H1 (cell line): ENCODE data around the gene PCYT1A. TPM values are rescaled to one million over a fixed set of nuclear protein-coding genes. Genes with fewer than 3 reads are reported as not detected.

Experiments used
- CTCF ChIA-PET: fragments of 300-600 bp; sonication (Branson Sonifier 250); formaldehyde crosslinking; loops from one replicate; lab custom pipeline; 2021; ENCODE audit not compliant: partially characterized antibody; lab: Charles Lee
- POLR2A ChIA-PET: fragments of 300-600 bp; sonication (Branson Sonifier 250); formaldehyde crosslinking; loops from one replicate; lab custom pipeline; 2021; ENCODE audit warnings: inconsistent platforms; ENCODE audit not compliant: partially characterized antibody; lab: Charles Lee
- DNase-seq, 2 experiments: peaks; one replicate each; pipeline versions ENCODE4 v3.0.0 to v3.0.0-alpha.2; 2010 to 2022; ENCODE audit warnings: low spot score in 2 of 2, low read depth in 1 of 2, mixed read lengths in 1 of 2
- FAIRE-seq: peaks from 2 replicates; lab custom pipeline; 2011; peaks lifted over from hg19 to GRCh38; lab: Jason Lieb, UNC
- H2AFZ ChIP-seq: 2 replicates; pipeline ENCODE4 v1.8.1; 2012; ENCODE audit warnings: low read length, inconsistent platforms
- H2AK5ac ChIP-seq: 2 replicates; pipeline ENCODE4 v1.6.1; 2013; ENCODE audit warnings: low read depth, low read length
- H2BK120ac ChIP-seq: replicated peaks from 2 replicates; pipeline ENCODE3; 2013; ENCODE audit warnings: low read depth, low read length, inconsistent platforms
- H2BK12ac ChIP-seq: 2 replicates; pipeline ENCODE4 v1.6.1; 2013; ENCODE audit warnings: low read depth, low read length
- H2BK15ac ChIP-seq: 2 replicates; pipeline ENCODE4 v1.6.1; 2013; ENCODE audit warnings: low read length
- H2BK20ac ChIP-seq: 2 replicates; pipeline ENCODE4 v1.6.1; 2013; ENCODE audit warnings: low read length
- H2BK5ac ChIP-seq: 2 replicates; pipeline ENCODE4 v1.6.1; 2013; ENCODE audit warnings: low read depth, low read length
- H3K14ac ChIP-seq: 2 replicates; pipeline ENCODE4 v1.6.1; 2013; ENCODE audit warnings: inconsistent platforms; ENCODE audit not compliant: insufficient read length
- H3K18ac ChIP-seq: 2 replicates; pipeline ENCODE4 v1.6.1; 2013; ENCODE audit warnings: low read length; ENCODE audit errors: extremely low read depth
- H3K23ac ChIP-seq: 2 replicates; pipeline ENCODE4 v1.6.1; 2013; ENCODE audit warnings: inconsistent platforms; ENCODE audit not compliant: insufficient read length
- H3K23me2 ChIP-seq: 2 replicates; pipeline ENCODE4 v1.6.1; 2013; ENCODE audit warnings: low read depth, low read length
- H3K27ac ChIP-seq: 2 replicates; pipeline ENCODE4 v1.6.1; 2011; ENCODE audit warnings: low read depth, low read length, inconsistent platforms
- H3K27me3 ChIP-seq, 4 experiments: replicated peaks in 1 of 4; 1 replicate in 1 of 4; 2 replicates in 3 of 4; pipeline versions ENCODE4 v1.6.1 to v1.8.1; 2011 to 2013; ENCODE audit warnings: low read length in 3 of 4, mild to moderate bottlenecking in 3 of 4, inconsistent platforms in 2 of 4, mixed read lengths in 2 of 4, moderate library complexity in 1 of 4; ENCODE audit not compliant: control insufficient read depth in 3 of 4, insufficient read depth in 3 of 4; ENCODE audit errors: extremely low read depth in 1 of 4
- H3K36me3 ChIP-seq, 4 experiments: 2 replicates each; pipeline versions ENCODE4 v1.6.1 to v1.8.1; 2011 to 2013; ENCODE audit warnings: mild to moderate bottlenecking in 4 of 4, low read length in 3 of 4, moderate library complexity in 2 of 4, control low read depth in 1 of 4, inconsistent platforms in 1 of 4; ENCODE audit not compliant: insufficient read depth in 4 of 4, control insufficient read depth in 2 of 4
- H3K4ac ChIP-seq: replicated peaks from 2 replicates; pipeline ENCODE3; 2013; ENCODE audit warnings: low read length, low read depth, mixed read lengths, inconsistent platforms; ENCODE audit not compliant: insufficient read length
- H3K4me1 ChIP-seq, 4 experiments: replicated peaks in 1 of 4; 1 replicate in 1 of 4; 2 replicates in 3 of 4; pipeline versions ENCODE4 v1.6.1 to v1.8.1; 2011 to 2013; ENCODE audit warnings: low read length in 3 of 4, inconsistent platforms in 2 of 4, mixed read lengths in 1 of 4; ENCODE audit not compliant: insufficient read depth in 4 of 4, control insufficient read depth in 3 of 4
- H3K4me2 ChIP-seq, 2 experiments: 2 replicates each; pipeline versions ENCODE4 v1.6.1 to v1.8.1; 2011 to 2013; ENCODE audit warnings: low read depth in 2 of 2, low read length in 2 of 2, control low read depth in 1 of 2, inconsistent platforms in 1 of 2, mild to moderate bottlenecking in 1 of 2; ENCODE audit not compliant: insufficient read depth in 1 of 2
- H3K4me3 ChIP-seq, 4 experiments: fragments of 200-600, 300-600 bp in 1 of 4; sonication (generic), shearing (Covaris generic), sonication (Bioruptor Twin) in 1 of 4; 2 replicates each; pipeline versions ENCODE4 v1.5.1 to v1.8.1; 2011 to 2016; ENCODE audit warnings: low read length in 4 of 4, low read depth in 3 of 4, control low read depth in 2 of 4, inconsistent platforms in 2 of 4, mild to moderate bottlenecking in 2 of 4, mixed read lengths in 1 of 4, moderate library complexity in 1 of 4; ENCODE audit not compliant: insufficient read depth in 2 of 4; ENCODE audit errors: extremely low read depth in 1 of 4
- H3K56ac ChIP-seq: replicated peaks from 2 replicates; pipeline ENCODE3; 2013; ENCODE audit warnings: low read depth, mild to moderate bottlenecking, mixed read lengths, low read length, inconsistent platforms; ENCODE audit not compliant: insufficient read length
- H3K79me1 ChIP-seq: 2 replicates; pipeline ENCODE4 v1.6.1; 2013; ENCODE audit warnings: low read depth, low read length, control low read depth
- H3K79me2 ChIP-seq, 2 experiments: 2 replicates each; pipeline versions ENCODE4 v1.6.1 to v1.8.1; 2012 to 2013; ENCODE audit warnings: low read length in 2 of 2, mild to moderate bottlenecking in 2 of 2, inconsistent platforms in 1 of 2; ENCODE audit not compliant: insufficient read depth in 2 of 2, control insufficient read depth in 1 of 2
- H3K9ac ChIP-seq, 4 experiments: replicated peaks in 1 of 4; 1 replicate in 1 of 4; 2 replicates in 3 of 4; pipeline versions ENCODE4 v1.6.1 to v1.8.1; 2011 to 2013; ENCODE audit warnings: low read depth in 3 of 4, low read length in 3 of 4, control low read depth in 2 of 4, mild to moderate bottlenecking in 2 of 4, moderate library complexity in 2 of 4, inconsistent platforms in 1 of 4; ENCODE audit errors: extremely low read depth in 1 of 4
- H3K9me3 ChIP-seq, 2 experiments: 2 replicates each; pipeline versions ENCODE4 v1.6.1 to v1.8.1; 2012 to 2013; ENCODE audit warnings: mild to moderate bottlenecking in 2 of 2, moderate library complexity in 2 of 2, control low read depth in 1 of 2, inconsistent platforms in 1 of 2, low read depth in 1 of 2, low read length in 1 of 2, mixed read lengths in 1 of 2; ENCODE audit not compliant: insufficient read depth in 2 of 2
- H4K20me1 ChIP-seq, 2 experiments: replicated peaks in 1 of 2; 2 replicates each; pipeline versions ENCODE3 to v1.8.1; 2011 to 2013; ENCODE audit warnings: inconsistent platforms in 2 of 2, low read length in 2 of 2, mild to moderate bottlenecking in 1 of 2; ENCODE audit not compliant: insufficient read depth in 2 of 2, control insufficient read depth in 1 of 2
- H4K5ac ChIP-seq: 2 replicates; pipeline ENCODE4 v1.6.1; 2013; ENCODE audit warnings: low read length, low read depth, mixed read lengths, inconsistent platforms; ENCODE audit not compliant: insufficient read length
- H4K8ac ChIP-seq: 2 replicates; pipeline ENCODE4 v1.8.0; 2013; ENCODE audit warnings: mild to moderate bottlenecking, moderate library complexity, low read length, inconsistent platforms; ENCODE audit not compliant: insufficient read depth; ENCODE audit errors: extremely low read depth
- H4K91ac ChIP-seq: replicated peaks from 2 replicates; pipeline ENCODE3; 2013; ENCODE audit warnings: low read length, mixed read lengths, inconsistent platforms; ENCODE audit not compliant: insufficient read length
- E2F6 ChIP-seq: IDR thresholded peaks from 2 replicates; pipeline ENCODE4 v1.6.1; 2012; ENCODE audit warnings: inconsistent platforms
- EP300 ChIP-seq, 2 experiments: IDR thresholded peaks; 1 replicate in 1 of 2; 2 replicates in 1 of 2; pipeline ENCODE4 v1.6.1; 2011 to 2012; ENCODE audit warnings: low read depth in 2 of 2, low read length in 2 of 2, mild to moderate bottlenecking in 2 of 2, borderline replicate concordance in 1 of 2, inconsistent platforms in 1 of 2, moderate library complexity in 1 of 2
- JUN ChIP-seq: IDR thresholded peaks from 2 replicates; pipeline ENCODE4 v1.6.1; 2011; ENCODE audit warnings: low read depth, mild to moderate bottlenecking, improper control_type of control experiment, low read length
- NRF1 ChIP-seq: IDR thresholded peaks from 2 replicates; pipeline ENCODE4 v1.6.1; 2011; ENCODE audit warnings: mild to moderate bottlenecking, low read depth, low read length, improper control_type of control experiment
- POLR2AphosphoS5 ChIP-seq: IDR thresholded peaks from 2 replicates; pipeline ENCODE4 v1.6.1; 2011; ENCODE audit warnings: low read depth, low read length
- SIN3A ChIP-seq, 2 experiments: IDR thresholded peaks in 1 of 2; conservative IDR thresholded peaks in 1 of 2; 2 replicates each; pipeline ENCODE4 v1.6.1; 2011 to 2012; ENCODE audit warnings: low read length in 2 of 2, improper control_type of control experiment in 1 of 2, low read depth in 1 of 2, mild to moderate bottlenecking in 1 of 2
- SUZ12 ChIP-seq: fragments of 200-600 bp; sonication (generic); IDR thresholded peaks from 2 replicates; pipeline ENCODE4 v1.6.1; 2012; ENCODE audit warnings: mild to moderate bottlenecking, inconsistent platforms, low read length, moderate library complexity, mixed read lengths
- TAF7 ChIP-seq: optimal IDR thresholded peaks from 2 replicates; pipeline ENCODE3; 2011; ENCODE audit warnings: low read depth, mild to moderate bottlenecking, inconsistent platforms, low read length, moderate library complexity, borderline replicate concordance
- WGBS, 2 experiments: shearing (Covaris generic) in 1 of 2; methylation state at CpG; one replicate each; pipeline versions ENCODE4 v1.1.6 to v1.1.7; 2013 to 2015; ENCODE audit warnings: low lambda C conversion rate in 2 of 2, mixed read lengths in 2 of 2, inconsistent platforms in 1 of 2, low coverage in 1 of 2, missing lambda C conversion rate in 1 of 2; ENCODE audit not compliant: insufficient replicate concordance in 2 of 2, insufficient coverage in 1 of 2, insufficient read length in 1 of 2; ENCODE audit errors: extremely low coverage in 1 of 2, missing lambda C conversion rate in 1 of 2; 5-methylcytosine and 5-hydroxymethylcytosine counted together
- polyA plus RNA-seq, 7 experiments: library from polyadenylated mRNA; depleted of rRNA in 3 of 7; stranded (reverse) in 5 of 7; unstranded in 2 of 7; fragments of >200 nt in 5 of 7; fragments of 200-250 nt in 2 of 7; gene quantifications; 1 replicate in 5 of 7; 2 replicates in 1 of 7; 4 replicates in 1 of 7; pipeline versions ENCODE4 v1.2.1 to v1.2.3, GENCODE V29; 2011 to 2013; ENCODE audit warnings: missing spikeins in 2 of 7, mixed read lengths in 2 of 7
- total RNA-seq: library from RNA; stranded (reverse); fragmentation: NEBNext Ultra II Directional; extraction: Animal tissue kit (Norgen Biotek cat#: 25700); gene quantifications from 2 replicates; pipeline ENCODE4 v1.2.1, GENCODE V29; 2021
- TF ChIP-seq, protein P1 (sequence below): IDR thresholded peaks from 2 replicates; pipeline ENCODE4 v1.6.1; 2012; ENCODE audit warnings: low read length, inconsistent platforms

PCYT1A gene
- total and polyA plus RNA-seq, 2 of the 8 experiments (the other 6 are each of a cell fraction or from before 2014, with no cell fraction given) = 19.9 to 31.8 TPM

GRCh38 chr3:196189566-196190347, 97.8 kb downstream of the PCYT1A start:
- Histone ChIP-seq H3K9me3 (peaks cover 2 to 3% of the 10 kb centered on the region in 2 experiments; a peak in 1 of 4 replicates), H2AFZ (no peak overlapping the region), H3K79me1 (no peaks in the 10 kb centered on the region), H4K5ac (no peak overlapping the region), H2BK12ac (no peak overlapping the region), H4K91ac (no peak overlapping the region), H3K4me1 (peaks cover 0 to 17% (median 7%) of the 10 kb centered on the region in 4 experiments; a peak in 6 of 7 replicates), H3K14ac (no peak overlapping the region), H3K27me3 (no peaks in the 10 kb centered on the region), H3K27ac (no peak overlapping the region), H2BK120ac (no peak overlapping the region), H3K4me3 (no peak overlapping the region), H3K9ac (no peak overlapping the region), H3K4me2 (no peak overlapping the region), H3K23ac (no peak overlapping the region), H2AK5ac (no peak overlapping the region), H3K4ac (no peak overlapping the region), H4K8ac (no peak overlapping the region; the same call in 1 of the 2 replicates), H2BK15ac (no peak overlapping the region), H3K36me3 (no peaks in the 10 kb centered on the region), H4K20me1 (peaks cover 0 to 2% of the 10 kb centered on the region in 2 experiments), H3K56ac (no peak overlapping the region), H3K79me2 (no peaks in the 10 kb centered on the region), H2BK5ac (no peak overlapping the region), H3K18ac (no peak overlapping the region), H2BK20ac (no peak overlapping the region), H3K23me2 (no peaks in the 10 kb centered on the region)
- 83% methylated on average over 14 of the region's 16 CpGs; no CpG with 5 or more reads in 1 of the 2 experiments for WGBS, 2 experiments
- ChIA-PET POLR2A (interaction anchor here (0.6 to 1.0 kb wide), 2 partner anchors 142 to 477 kb away, joined by 3 read pairs; no protein-coding TSS in a partner anchor), CTCF (interaction anchor here (0.8 to 11.5 kb wide), 5 partner anchors 9 to 119 kb away, joined by 3 to 299 read pairs (median 3); no protein-coding TSS in a partner anchor)
- DNase-seq (no peak), FAIRE-seq (no peak)
- TF ChIP-seq EP300 (IDR thresholded peaks at IDR 0.05; ENCODE audit: borderline replicate concordance in 1 of 2, low read depth in 2 of 2, low read length in 2 of 2) (no peak), JUN (no peak), SIN3A (conservative IDR thresholded peaks at IDR 0.05 in 1 of 2, IDR thresholded peaks at IDR 0.05 in 1 of 2; ENCODE audit: low read depth in 1 of 2, low read length in 2 of 2) (no peak), POLR2AphosphoS5 (no peak), SUZ12 (no peak), NRF1 (no peak), TAF7 (no peak), E2F6 (no peak)
- TF ChIP-seq, protein P1, sequence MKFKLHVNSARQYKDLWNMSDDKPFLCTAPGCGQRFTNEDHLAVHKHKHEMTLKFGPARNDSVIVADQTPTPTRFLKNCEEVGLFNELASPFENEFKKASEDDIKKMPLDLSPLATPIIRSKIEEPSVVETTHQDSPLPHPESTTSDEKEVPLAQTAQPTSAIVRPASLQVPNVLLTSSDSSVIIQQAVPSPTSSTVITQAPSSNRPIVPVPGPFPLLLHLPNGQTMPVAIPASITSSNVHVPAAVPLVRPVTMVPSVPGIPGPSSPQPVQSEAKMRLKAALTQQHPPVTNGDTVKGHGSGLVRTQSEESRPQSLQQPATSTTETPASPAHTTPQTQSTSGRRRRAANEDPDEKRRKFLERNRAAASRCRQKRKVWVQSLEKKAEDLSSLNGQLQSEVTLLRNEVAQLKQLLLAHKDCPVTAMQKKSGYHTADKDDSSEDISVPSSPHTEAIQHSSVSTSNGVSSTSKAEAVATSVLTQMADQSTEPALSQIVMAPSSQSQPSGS = no peak
